CD4-positive, alpha-beta T cell (primary cell): Measurements from ENCODE around the gene GNAT1. TPM values are rescaled to one million over a fixed set of nuclear protein-coding genes. Genes with fewer than 3 reads are reported as not detected.

Experiments
- ATAC-seq: fragments of 200-7000 bp; cut with Tn5 transposase; one replicate; pipeline ENCODE4 v1.10.0; 2022; ENCODE audit warnings: mild to moderate bottlenecking; ENCODE audit not compliant: poor library complexity
- CTCF ChIA-PET: fragments of 350-600 bp; sonication (Branson Sonifier 250); formaldehyde crosslinking; loops from one replicate; lab custom pipeline; 2021; ENCODE audit warnings: antibody characterized with exemption, inconsistent platforms; lab: Charles Lee
- POLR2A ChIA-PET: fragments of 350-600 bp; sonication (Branson Sonifier 250); formaldehyde crosslinking; loops from one replicate; lab custom pipeline; 2021; ENCODE audit warnings: antibody characterized with exemption, inconsistent platforms; lab: Charles Lee
- DNase-seq, 14 experiments: peaks; one replicate each; pipeline ENCODE4 v3.0.0-alpha.2; 2013 to 2020; ENCODE audit warnings: mixed read lengths in 2 of 14
- H3K27ac ChIP-seq, 2 donors: one replicate each; pipeline versions ENCODE4 v1.5.1 to v1.7.0; 2013; ENCODE audit warnings: low read length in 2 of 2, low read depth in 1 of 2, mild to moderate bottlenecking in 1 of 2
- H3K27me3 ChIP-seq, 2 experiments: 1 replicate in 1 of 2; 2 replicates in 1 of 2; pipeline versions ENCODE4 v1.6.1 to v1.7.0; 2013; ENCODE audit warnings: low read length in 2 of 2, control low read depth in 1 of 2, mild to moderate bottlenecking in 1 of 2, moderate library complexity in 1 of 2; ENCODE audit not compliant: insufficient read depth in 2 of 2, control insufficient read depth in 1 of 2
- H3K36me3 ChIP-seq: one replicate; pipeline ENCODE4 v1.6.1; 2013; ENCODE audit warnings: low read length, control low read depth; ENCODE audit not compliant: insufficient read depth
- H3K4me1 ChIP-seq: one replicate; pipeline ENCODE4 v1.6.1; 2013; ENCODE audit warnings: low read length, control low read depth; ENCODE audit not compliant: insufficient read depth
- H3K4me3 ChIP-seq: one replicate; pipeline ENCODE4 v1.5.1; 2013; ENCODE audit warnings: mild to moderate bottlenecking, low read length, moderate library complexity
- H3K9me3 ChIP-seq, 2 experiments: 1 replicate in 1 of 2; 2 replicates in 1 of 2; pipeline versions ENCODE4 v1.6.1 to v1.7.0; 2013; ENCODE audit warnings: low read length in 2 of 2, mild to moderate bottlenecking in 2 of 2, control low read depth in 1 of 2, moderate library complexity in 1 of 2; ENCODE audit not compliant: control insufficient read depth in 1 of 2, insufficient read depth in 1 of 2
- H3K27ac Mint-ChIP-seq: one replicate; pipeline ENCODE4 v1.8.0; 2020; ENCODE audit warnings: mixed read lengths
- H3K27me3 Mint-ChIP-seq: one replicate; pipeline ENCODE4 v1.8.0; 2021; ENCODE audit warnings: mixed read lengths
- H3K36me3 Mint-ChIP-seq: one replicate; pipeline ENCODE4 v1.8.0; 2021; ENCODE audit warnings: low read depth, mixed read lengths
- H3K4me1 Mint-ChIP-seq: one replicate; pipeline ENCODE4 v1.8.0; 2021; ENCODE audit warnings: low read depth, mixed read lengths
- H3K4me3 Mint-ChIP-seq: one replicate; pipeline ENCODE4 v1.8.0; 2020; ENCODE audit warnings: mild to moderate bottlenecking, mixed read lengths
- H3K9me3 Mint-ChIP-seq: one replicate; pipeline ENCODE4 v1.8.0; 2020; ENCODE audit warnings: mixed read lengths
- CTCF ChIP-seq: fragments of 200-600 bp; IDR thresholded peaks from one replicate; pipeline ENCODE4 v1.8.0; 2022; ENCODE audit warnings: antibody characterized with exemption, mild to moderate bottlenecking
- intact Hi-C, 2 experiments: fragments of 100-400 bp; cut with DNase I in 1 of 2; cut with micrococcal nuclease in 1 of 2; formaldehyde crosslinking; loops; one replicate each; pipeline versions ENCODE4 v1.15.1 to v1.9.0; 2023 to 2025; cut with DNase I, micrococcal nuclease
- total RNA-seq, 174 experiments: library from RNA in 2 of 174; stranded (reverse) in 2 of 174; gene quantifications; one replicate each; pipeline ENCODE4 v1.2.3 and lab custom pipeline; 2021 to 2026

The GNAT1 gene
- total RNA-seq, 2 experiments from 2014 or later = 0.11 to 0.28 TPM

GRCh38 chr3:50204804-50205412 lies 13.5 kb downstream of the GNAT1 start, which contains the start of gene SLC38A3:
Gene SLC38A3 (plus strand): TSS chr3:50205271. CDS start chr3:50214200, 8,929 bp downstream.
- Mint-ChIP-seq H3K9me3 (no peaks in the 10 kb centered on the region), H3K4me3 (peak within 1 kb of the TSS; percentile 25), H3K27me3 (peaks cover 56% of the 10 kb centered on the region), H3K27ac (no peak within 1 kb of the TSS), H3K4me1 (no peaks in the 10 kb centered on the region), H3K36me3 (no peaks in the 10 kb centered on the region)
- Histone ChIP-seq H3K9me3 (peaks cover 0 to 18% of the 10 kb centered on the region in 2 experiments), H3K4me1 (peaks cover 21% of the 10 kb centered on the region), H3K27ac (no peak within 1 kb of the TSS), H3K27me3 (peaks cover 48 to 63% of the 10 kb centered on the region in 2 experiments), H3K4me3 (peak within 1 kb of the TSS; percentile 22), H3K36me3 (no peaks in the 10 kb centered on the region)
- CTCF ChIA-PET = interaction anchor here (1.7 kb wide), 1 partner anchor 10 kb away, joined by 5 read pairs; no protein-coding TSS in a partner anchor
- no peak for TF ChIP-seq CTCF
- intact Hi-C loops = no loop called here
- ATAC-seq (peak; percentile 62), DNase-seq (peak in 4 of 14 experiments; percentile 36 to 51 (median 45))
- POLR2A ChIA-PET = interaction anchor here (0.6 to 1.0 kb wide), 2 partner anchors 11 to 941 kb away, joined by 3 to 4 read pairs; no protein-coding TSS in a partner anchor

GRCh38 chr3:50205413-50206276 lies 14.2 kb downstream of the GNAT1 start:
- Histone ChIP-seq H3K27me3 (peaks cover 48 to 63% of the 10 kb centered on the region in 2 experiments), H3K27ac (no peak overlapping the region), H3K9me3 (peaks cover 0 to 18% of the 10 kb centered on the region in 2 experiments), H3K36me3 (no peaks in the 10 kb centered on the region), H3K4me3 (peak overlapping the region; percentile 22), H3K4me1 (peaks cover 21% of the 10 kb centered on the region)
- peak; percentile 64 for ATAC-seq
- peak in 9 of 14 experiments; percentile 19 to 61 (median 33) for DNase-seq
- H3K36me3 Mint-ChIP-seq = no peaks in the 10 kb centered on the region
- H3K27me3 Mint-ChIP-seq = peaks cover 54% of the 10 kb centered on the region
- H3K9me3 Mint-ChIP-seq = no peaks in the 10 kb centered on the region
- POLR2A ChIA-PET = interaction anchor here (1.0 kb wide), 1 partner anchor 11 kb away, joined by 4 read pairs; no protein-coding TSS in a partner anchor
- no peak for TF ChIP-seq CTCF
- H3K4me3 Mint-ChIP-seq = peak overlapping the region; percentile 25
- no peak overlapping the region for H3K27ac Mint-ChIP-seq
- intact Hi-C loops = no loop called here
- H3K4me1 Mint-ChIP-seq = no peaks in the 10 kb centered on the region
- CTCF ChIA-PET = interaction anchor here (1.7 kb wide), 1 partner anchor 11 kb away, joined by 5 read pairs; no protein-coding TSS in a partner anchor

- Mint-ChIP-seq H3K36me3 (no peaks in the 10 kb centered on the region), H3K4me1 (no peaks in the 10 kb centered on the region), H3K9me3 (no peaks in the 10 kb centered on the region), H3K4me3 (no peak overlapping the region), H3K27me3 (peaks cover 42% of the 10 kb centered on the region), H3K27ac (no peak overlapping the region)
- POLR2A ChIA-PET = no interaction called here
- no peak for DNase-seq
- Histone ChIP-seq H3K9me3 (peaks cover 0 to 9% of the 10 kb centered on the region in 2 experiments), H3K36me3 (no peaks in the 10 kb centered on the region), H3K4me3 (no peak overlapping the region), H3K27ac (no peak overlapping the region), H3K4me1 (peaks cover 21% of the 10 kb centered on the region), H3K27me3 (peaks cover 33 to 50% of the 10 kb centered on the region in 2 experiments)
- intact Hi-C loops = no loop called here
- no peak for TF ChIP-seq CTCF
- CTCF ChIA-PET = interaction anchor here (1.1 kb wide), 1 partner anchor 13 kb away, joined by 3 read pairs; no protein-coding TSS in a partner anchor
- ATAC-seq = no peak
These were observed 16.1 kb downstream of the GNAT1 start for GRCh38 chr3:50207359-50208042.
